ENCODE results near the gene PSMA6.

DNA sequence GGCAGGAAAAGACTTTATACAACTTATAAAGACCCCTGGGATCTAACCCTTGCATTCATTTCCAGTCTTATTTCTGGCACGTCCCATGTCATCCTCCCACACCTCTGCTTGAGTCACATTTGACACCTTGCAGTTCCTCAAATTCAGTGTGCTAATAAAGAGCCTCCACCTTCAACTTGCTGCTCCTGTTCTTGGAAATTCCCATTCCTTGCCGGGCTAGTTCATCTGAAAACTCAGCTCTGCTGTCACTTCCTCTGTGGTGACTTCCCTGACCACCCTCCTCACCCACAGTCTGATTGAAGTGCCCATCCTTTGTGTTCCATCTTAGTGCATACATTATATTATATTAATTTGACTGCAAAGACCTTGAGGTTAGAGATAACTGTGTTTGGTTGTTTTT, 37.4 kb upstream of the PSMA6 start:
- TF ChIP-seq, protein P1, sequence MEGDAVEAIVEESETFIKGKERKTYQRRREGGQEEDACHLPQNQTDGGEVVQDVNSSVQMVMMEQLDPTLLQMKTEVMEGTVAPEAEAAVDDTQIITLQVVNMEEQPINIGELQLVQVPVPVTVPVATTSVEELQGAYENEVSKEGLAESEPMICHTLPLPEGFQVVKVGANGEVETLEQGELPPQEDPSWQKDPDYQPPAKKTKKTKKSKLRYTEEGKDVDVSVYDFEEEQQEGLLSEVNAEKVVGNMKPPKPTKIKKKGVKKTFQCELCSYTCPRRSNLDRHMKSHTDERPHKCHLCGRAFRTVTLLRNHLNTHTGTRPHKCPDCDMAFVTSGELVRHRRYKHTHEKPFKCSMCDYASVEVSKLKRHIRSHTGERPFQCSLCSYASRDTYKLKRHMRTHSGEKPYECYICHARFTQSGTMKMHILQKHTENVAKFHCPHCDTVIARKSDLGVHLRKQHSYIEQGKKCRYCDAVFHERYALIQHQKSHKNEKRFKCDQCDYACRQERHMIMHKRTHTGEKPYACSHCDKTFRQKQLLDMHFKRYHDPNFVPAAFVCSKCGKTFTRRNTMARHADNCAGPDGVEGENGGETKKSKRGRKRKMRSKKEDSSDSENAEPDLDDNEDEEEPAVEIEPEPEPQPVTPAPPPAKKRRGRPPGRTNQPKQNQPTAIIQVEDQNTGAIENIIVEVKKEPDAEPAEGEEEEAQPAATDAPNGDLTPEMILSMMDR (IDR thresholded peaks at IDR 0.05), result no peak
- TF ChIP-seq EZH2 (IDR thresholded peaks at IDR 0.05), result no peak
- no peak for TF ChIP-seq EZH2phosphoT487 (IDR thresholded peaks at IDR 0.05)

Measured in neural progenitor cell (in vitro differentiated cells).